ENCODE data around the gene ZNFX1.

The ZNFX1 gene

GRCh38 chr20:49278818-49279676 lies 1.2 kb upstream of the ZNFX1 start:
- DNase-seq: peak; percentile 40

GRCh38 chr20:49277786-49278035 lies 146 bp downstream of the ZNFX1 start:
- DNase-seq: no peak

- DNase-seq: no peak
Observed at GRCh38 chr20:49276961-49277785, 684 bp downstream of the ZNFX1 start.

GRCh38 chr20:49276161-49276960 lies 1.5 kb downstream of the ZNFX1 start:
- DNase-seq: no peak

- no peak for DNase-seq
Observed at GRCh38 chr20:49275636-49276035, 2.2 kb downstream of the ZNFX1 start.

- no peak for DNase-seq
Observed at GRCh38 chr20:49275216-49275615, 2.6 kb downstream of the ZNFX1 start.

- no peak for DNase-seq
Observed at GRCh38 chr20:49273696-49274277, 4.1 kb downstream of the ZNFX1 start.

- DNase-seq: no peak
Observed at GRCh38 chr20:49272654-49273053, 5.2 kb downstream of the ZNFX1 start.

- DNase-seq: no peak
Observed at GRCh38 chr20:49270736-49271135, 7.1 kb downstream of the ZNFX1 start.

- no peak for DNase-seq
Observed at GRCh38 chr20:49270177-49270576, 7.7 kb downstream of the ZNFX1 start.

GRCh38 chr20:49268600-49269365 lies 9.1 kb downstream of the ZNFX1 start:
- DNase-seq: no peak

GRCh38 chr20:49267327-49267726 lies 10.5 kb downstream of the ZNFX1 start:
- no peak for DNase-seq

- no peak for DNase-seq
Observed at GRCh38 chr20:49262444-49262843, 15.4 kb downstream of the ZNFX1 start.

- no peak for DNase-seq
Observed at GRCh38 chr20:49261173-49261572, 16.7 kb downstream of the ZNFX1 start.

GRCh38 chr20:49260218-49260617 lies 17.6 kb downstream of the ZNFX1 start:
- DNase-seq: no peak

GRCh38 chr20:49259799-49260198 lies 18.1 kb downstream of the ZNFX1 start:
- DNase-seq: no peak

GRCh38 chr20:49259284-49259683 lies 18.6 kb downstream of the ZNFX1 start:
- no peak for DNase-seq

- DNase-seq: no peak
Observed at GRCh38 chr20:49256261-49256660, 21.6 kb downstream of the ZNFX1 start.

GRCh38 chr20:49252556-49253350 lies 25.1 kb downstream of the ZNFX1 start:
- no peak for DNase-seq

GRCh38 chr20:49248879-49249665 lies 28.8 kb downstream of the ZNFX1 start:
- DNase-seq: no peak

- no peak for DNase-seq
Observed at GRCh38 chr20:49248301-49248700, 29.6 kb downstream of the ZNFX1 start.
